Islet precursor cell (in vitro differentiated cells): ENCODE measurements around the gene CRAMP1.

Experiments used
- DNase-seq: peaks from one replicate; pipeline ENCODE4 v3.0.0-alpha.2; 2018

CRAMP1 gene

DNA sequence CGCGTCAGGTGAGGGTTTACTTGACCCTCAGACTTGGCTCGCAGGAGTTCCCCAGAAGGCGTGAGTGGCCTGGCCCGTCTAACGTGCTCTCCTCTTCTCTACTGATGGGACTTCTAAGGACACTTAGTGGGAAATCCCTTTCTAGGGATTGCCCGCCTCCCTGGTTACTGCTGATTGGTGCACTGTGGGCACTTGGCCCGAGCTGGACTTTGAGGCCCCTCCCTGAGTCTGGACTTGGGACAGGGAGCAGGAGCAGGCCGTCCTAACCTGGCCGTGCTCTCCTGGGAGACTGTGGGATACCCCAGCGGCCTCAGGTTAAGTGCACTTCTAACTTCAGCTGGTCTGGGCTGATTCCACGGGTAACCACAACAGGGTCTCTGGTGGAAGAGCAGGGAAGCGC lies 15.0 kb upstream of the CRAMP1 start:
- no peak for DNase-seq

DNA sequence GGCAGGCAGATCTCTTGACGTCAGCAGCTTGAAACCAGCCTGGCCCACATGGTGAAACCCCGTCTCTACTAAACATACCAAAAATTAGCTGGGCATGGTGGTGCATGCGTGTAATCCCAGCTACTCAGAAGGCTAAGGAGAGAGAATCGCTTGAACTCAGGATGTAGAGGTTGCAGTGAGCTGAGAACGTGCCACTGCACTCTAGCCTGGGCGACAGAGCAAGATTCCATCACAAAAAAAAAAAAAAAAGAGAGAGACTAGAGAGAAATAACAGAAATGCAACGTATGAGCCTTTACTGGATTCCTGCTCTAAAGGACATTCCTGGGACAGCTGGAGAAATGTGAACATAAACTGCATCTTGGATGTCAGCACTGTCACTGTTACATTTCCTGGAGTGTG lies 11.1 kb upstream of the CRAMP1 start:
- no peak for DNase-seq

DNA sequence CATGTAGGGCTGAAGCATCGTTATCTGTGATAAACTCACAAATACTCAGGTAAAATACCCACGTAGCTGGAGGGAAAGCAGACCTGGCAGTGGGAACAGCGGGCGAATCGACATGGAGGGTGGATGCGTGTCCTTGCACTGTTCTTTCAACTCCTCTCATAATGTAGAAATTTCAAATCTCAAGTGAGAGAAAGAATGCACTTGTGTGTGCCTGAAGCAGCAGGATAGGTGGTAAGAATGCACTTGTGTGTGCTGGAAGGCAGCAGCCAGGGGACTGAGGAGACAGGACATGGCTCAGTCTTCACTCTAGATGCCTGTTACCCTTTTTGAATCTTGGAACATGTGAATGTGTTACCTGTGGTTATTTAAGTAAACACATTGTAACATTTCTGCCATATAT lies 10.7 kb upstream of the CRAMP1 start:
- no peak for DNase-seq

DNA sequence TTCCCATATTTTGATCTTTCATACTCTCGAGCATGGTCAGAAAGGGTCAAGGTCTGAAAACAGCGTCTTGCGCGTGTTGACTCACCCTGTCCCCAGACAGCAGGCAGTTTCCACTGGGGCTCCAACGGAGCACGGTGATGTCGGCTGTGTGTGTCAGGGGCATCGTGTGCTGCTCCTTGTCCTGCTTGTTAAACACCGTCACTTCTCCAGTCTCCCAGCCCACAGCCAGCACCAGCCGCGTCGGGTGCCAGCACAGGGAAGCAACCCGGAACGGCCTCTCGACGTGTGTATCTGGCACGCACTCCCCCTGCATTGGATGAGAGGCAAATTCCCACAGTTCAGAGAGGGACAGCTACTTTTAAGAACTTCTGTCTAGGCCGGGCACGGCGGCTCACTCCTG lies 9.9 kb upstream of the CRAMP1 start:
- DNase-seq = no peak

DNA sequence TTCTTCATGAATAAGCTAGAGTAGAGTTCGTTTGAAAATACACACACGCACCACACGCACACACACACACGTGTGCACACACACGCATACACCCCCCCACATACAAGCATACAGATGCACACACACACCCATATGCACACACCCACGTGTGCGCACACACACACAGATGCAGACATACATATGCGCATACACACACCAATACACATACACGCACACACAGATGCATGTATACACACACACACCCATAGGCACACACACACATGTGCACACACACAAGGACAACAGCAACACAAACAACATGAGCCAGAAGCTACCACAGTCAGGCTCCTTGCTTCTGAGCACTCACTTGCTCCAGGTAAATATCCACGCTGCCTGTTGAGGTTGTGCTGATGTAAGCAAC lies 5.4 kb upstream of the CRAMP1 start:
- DNase-seq = no peak

DNA sequence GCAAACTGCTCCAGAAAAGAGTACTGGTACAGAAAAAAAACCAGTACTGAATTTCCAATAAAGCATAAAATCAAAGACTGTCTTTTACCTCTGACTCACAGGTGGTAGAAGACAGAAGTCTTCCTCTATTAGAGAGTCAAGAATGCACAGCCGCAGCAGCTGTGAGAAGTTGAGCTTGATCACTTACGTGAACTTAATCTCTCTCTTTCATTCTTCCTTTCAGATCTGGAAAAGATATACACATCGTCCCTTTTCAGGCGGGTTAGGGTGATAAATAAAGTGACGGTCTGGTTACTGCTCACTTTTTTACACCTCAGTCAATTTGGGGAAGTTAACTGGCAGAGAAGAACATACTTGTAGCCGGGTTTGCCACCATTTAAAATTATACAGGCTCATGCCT lies 4.2 kb upstream of the CRAMP1 start:
- no peak for DNase-seq

DNA sequence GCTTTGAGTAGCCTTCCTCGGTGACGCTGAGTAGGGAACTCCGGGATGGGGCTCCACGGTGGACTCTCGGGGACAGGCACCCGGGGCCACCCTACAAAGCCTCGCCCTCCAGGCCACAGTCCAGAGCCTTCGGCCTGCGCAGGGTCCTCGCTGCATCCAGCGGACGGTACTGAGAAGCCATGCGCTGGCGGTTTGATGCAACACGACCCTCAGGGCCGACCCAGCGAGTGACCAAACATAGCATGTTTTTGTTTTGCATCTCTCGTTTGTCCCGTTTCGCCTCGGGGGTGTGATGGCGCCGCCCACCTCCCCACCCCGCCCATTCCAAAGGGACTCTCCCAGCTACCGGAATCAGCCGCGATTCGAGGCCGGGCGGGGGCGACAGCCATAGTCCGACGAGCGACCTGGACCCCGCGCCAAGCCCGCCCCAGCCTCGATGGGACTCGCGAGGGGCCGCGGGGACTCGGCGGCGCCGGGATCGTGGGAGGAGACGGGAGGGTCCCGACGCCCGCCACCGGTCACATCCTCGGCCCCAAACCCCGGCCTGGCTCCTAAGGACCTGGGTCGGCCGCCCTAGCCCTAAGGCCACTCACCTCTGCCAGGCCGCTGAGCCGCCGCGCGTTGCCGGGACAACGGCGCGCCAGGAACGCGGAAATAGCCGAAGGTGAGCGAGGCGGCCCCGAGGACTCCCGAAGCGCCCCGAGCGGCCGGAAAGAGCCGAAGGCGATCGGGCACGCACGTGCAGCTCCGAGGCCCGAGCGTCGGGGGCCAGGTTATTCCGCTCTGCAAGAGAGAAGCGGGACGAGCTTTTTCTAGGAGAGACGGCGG lies 1.9 kb upstream of the CRAMP1 start:
- DNase-seq = peak; percentile 95

DNA sequence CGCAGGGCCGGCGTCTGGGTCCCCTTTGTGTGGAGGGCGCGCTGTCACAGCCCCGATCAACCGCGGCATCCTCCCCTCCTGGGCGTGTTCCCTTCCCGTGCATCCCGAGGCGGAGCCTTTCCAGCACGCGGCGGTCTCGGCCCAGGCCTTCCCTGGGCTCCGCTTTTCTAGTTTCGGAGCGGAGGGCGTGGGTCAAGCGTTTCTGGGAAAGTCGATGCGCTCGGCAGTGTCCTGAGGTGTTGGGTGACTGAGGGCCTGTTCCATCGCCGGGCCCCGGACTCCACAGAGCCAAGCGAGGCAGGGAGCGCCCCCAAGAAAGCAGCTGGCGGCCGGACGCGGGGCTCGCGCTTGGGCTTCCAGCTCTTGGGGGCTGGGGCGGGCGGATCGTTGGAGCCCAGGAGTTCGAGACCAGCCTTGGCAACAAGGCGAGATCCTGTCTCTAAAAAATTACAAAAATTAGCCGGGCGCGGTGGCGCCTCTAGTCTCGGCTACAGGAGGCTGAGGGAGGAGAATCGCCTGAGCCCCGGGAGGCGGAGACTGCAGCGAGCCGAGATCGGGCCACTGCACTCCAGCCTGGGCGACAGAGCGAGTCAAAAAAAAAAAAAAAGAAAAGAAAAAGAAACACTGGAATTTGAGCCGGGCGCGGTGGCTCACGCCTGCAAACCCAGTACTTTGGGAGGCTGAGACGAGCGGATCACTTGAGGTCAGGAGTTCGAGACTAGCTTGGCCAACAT lies 1.1 kb upstream of the CRAMP1 start:
- no peak for DNase-seq

DNA sequence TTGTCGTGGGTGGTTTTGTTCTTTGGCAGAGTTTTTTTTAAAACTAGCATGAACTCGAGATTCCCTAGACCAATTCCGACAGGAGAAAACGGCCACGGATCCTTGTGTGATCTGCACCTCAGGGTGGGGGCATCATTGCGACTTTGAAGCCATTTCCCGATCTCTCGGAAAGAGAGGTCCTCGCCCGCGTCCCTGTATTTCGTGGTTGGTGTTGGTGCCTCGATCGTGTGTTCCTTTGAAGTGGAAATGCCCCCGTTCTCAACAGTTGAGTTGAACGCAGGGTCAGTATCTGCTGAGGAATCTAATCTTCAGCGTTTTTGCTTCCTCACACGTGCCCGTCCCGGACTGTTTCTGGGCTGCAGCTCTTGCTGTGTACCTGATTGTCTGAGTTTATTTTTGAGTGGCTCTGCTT lies 1.1 kb downstream of the CRAMP1 start:
- DNase-seq = no peak

DNA sequence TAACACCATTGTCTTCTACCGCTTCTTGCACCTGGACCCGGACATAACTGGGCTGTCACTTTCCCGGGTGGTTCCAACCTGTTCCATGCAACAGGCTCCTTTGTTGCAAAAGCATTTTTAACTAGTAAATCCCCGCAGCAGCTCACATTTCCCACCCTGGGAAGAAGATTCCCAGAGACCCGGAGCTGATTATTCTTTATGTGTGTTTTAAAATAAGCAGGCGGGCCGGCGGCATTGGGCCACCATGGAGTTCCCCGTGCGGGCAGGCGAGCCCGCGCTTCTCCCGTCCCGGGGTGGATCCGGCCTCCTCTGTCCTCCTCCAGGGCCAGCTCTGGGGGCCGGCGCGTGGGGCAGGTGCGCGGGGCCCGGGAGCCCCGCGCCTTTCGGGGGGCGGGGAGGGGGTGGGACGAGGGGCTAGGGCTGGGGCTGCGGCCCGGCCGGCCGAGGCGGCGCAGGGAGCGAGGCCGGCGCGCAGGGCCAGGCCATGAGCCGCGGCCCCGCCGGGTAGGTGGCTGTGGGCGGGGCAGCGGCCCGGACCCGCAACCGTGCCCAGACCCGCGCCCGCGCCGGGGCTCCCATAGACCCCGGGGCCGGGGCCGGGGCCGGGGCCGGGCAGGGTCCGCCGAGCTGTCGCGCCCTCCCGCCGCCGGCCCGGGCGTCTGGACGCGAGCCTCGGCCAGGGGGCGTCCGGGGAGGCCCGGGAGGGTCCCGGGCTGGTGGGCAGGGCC lies 1.7 kb downstream of the CRAMP1 start:
- DNase-seq = no peak

DNA sequence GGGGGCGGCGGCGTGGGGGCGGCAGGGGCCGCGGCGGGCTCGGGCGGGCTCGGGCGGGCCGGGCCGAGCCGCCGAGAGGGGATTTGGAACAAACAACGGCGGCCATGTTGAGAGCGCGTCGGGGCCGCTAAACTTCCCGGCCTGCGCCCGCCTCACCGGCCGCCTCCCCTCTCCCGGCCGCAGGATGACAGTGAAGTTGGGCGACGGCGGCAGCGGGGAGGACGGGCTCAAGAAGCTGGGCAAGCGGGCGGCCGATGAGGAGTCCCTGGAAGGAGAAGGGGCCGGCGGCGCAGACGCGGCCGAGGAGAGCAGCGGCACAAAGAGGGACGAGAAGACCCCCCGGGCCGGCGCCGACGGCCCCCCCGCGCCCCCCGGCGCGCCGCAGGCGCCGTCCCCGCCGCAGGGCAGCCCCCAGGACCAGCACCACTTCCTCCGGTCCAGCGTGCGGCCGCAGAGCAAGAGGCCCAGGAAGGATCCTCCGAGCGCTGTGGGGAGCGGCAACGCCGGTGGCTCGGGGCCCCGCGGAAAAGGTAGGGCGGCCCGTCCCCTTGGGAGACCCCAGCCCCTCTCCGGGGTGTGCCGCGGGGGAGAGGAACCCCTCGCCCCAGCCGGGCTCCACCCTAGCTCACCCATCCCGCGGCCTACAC lies 2.4 kb downstream of the CRAMP1 start:
- DNase-seq = no peak

DNA sequence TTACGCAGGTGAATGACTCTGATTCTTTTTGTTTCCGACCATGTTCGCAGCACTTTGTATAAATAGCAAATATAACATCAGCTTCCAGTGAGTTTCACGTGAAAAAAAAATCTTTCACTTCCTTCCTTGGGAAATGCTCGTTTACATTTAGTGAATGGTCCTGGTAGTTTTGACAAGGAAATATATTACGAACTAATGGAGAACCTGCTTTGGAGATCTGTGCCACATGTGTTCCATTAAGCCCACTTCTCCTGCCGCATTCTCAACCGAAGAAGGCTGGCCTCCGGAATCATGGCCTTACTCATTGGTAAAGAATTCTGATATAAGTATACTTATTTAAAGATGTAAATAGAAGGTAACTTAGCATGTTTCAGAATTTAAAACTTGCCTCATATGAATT lies 3.6 kb downstream of the CRAMP1 start:
- DNase-seq = no peak

DNA sequence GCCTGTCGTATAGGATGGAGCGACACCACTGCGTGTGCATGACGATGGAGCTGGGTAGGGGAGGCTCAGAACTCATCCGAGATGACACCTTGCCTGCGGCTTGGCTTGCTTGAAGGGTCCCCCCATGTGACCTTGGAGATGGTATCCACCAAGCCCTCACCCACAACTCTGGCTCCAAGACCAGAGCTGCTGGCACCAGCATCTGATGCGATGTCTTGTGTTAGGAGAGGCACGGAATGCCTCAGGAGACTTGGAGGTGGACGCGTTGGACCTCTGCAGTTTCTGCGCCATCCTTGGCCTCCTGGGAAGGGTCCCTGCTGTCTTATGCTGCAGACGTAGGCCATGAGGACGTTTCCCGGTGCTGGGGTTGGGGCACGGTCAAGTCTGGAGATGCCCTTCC lies 7.8 kb downstream of the CRAMP1 start:
- DNase-seq = no peak

DNA sequence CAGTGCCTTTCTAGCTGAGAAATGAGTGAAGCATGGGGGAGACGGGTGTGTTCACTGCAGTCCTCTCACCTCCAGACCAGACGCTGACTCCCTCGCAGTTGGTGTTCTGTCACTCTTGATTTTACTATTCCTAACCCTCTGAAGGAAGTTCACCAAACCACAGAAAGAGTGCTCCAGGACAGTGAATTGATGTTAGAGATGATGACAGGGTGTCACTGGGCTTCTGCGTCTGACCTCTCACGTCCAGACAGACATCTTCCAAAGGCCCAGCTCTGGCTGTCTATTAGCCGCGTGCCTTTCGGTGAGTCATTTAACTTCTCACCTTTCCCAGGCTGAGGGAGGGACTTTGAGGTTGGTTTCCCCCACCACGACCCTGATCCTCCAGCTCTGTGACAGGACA lies 8.2 kb downstream of the CRAMP1 start:
- peak; percentile 68 for DNase-seq

DNA sequence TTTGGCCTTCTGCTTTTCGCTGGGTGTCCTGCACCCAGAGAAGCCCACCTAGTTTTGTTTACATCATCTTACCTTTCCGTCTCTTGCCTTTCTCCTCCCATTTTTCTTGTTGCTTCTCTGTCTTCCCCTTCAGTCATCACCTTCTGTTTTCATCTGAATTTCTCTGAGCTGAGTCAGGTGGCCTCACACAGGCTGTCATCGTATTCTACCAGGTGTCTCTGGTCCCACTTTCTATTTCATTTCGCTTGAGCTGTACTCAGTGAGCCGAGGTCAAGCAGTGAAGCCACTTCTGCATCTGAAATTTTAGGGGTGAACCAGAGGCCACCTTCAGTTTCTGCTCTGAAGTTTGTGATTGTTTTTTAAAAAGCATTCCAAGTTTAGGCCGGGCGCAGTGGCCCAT lies 9.7 kb downstream of the CRAMP1 start:
- DNase-seq = no peak

DNA sequence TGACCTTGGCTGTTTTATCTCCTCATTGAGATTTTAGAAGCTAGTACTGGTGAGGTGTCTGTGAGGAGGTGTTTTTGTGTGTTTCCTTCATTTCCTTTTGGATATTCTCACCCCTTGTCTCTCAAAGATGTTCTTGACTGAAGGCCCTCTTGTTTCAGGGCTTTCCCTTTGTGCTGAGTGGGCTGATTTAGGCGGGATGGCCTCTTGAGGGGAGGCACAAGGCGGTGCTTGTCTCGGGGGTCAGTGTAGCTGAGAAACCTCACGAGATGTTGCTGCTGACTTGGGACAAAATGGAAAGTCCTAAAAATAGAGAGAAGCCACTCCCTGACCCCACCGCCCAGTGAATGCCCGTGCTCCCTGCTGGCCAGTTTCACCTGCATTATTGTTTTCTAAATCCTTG lies 14.2 kb downstream of the CRAMP1 start:
- DNase-seq = no peak

DNA sequence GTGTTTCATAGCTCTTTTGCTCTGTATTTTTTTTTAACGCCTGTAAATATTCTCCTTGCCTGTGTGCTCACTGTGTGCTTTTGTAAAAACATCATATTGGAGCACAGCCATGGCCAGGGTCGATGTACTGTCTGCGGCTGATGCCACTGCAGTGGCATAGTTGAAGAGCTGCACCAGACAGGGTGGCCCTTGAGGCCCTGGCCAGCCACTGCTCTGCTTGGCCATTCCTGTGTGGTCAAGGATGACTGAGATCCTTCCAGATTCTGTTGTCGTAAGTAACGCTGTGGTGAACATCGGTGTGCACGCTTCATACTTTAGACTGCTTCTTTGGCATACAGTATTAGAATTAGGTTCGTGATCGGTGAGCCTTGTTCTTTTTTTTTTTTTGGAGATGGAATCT lies 14.6 kb downstream of the CRAMP1 start:
- no peak for DNase-seq

DNA sequence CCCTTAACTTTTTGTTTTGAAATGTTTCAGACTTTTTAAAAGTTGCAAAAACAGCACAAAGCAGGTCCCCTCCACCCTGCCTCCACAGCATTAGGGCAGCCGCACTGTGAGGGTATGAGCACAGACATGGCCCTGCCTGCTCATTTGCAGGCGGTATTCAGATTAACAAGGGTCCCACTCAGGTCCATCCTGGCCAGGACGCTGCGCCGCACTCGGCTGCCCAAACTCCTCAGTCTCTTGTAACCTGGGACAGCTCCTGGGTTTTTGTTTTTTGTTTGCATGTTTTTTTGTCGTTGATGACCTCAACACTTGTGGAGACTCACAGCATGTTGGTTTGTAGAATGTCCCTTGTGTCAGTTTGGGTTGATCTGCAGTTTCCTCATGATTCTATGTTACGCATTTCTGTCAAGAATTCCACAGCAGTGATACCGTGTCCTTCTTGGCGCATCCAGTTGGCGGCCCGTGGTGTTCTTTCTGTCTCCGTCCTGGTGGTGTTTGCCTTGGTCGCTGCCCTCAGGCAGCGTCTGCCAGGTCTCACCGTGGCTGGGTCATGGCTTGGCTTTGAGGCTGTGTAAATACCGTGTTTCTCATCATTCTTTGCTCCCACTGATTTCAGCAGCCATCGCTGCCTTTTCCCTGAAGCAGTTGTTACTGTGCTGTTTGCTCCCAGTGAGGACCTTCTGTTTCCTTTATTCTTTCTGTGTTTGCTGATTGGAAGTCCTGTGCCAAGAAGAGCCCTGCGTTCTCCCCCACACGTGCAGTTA lies 18.5 kb downstream of the CRAMP1 start:
- no peak for DNase-seq

DNA sequence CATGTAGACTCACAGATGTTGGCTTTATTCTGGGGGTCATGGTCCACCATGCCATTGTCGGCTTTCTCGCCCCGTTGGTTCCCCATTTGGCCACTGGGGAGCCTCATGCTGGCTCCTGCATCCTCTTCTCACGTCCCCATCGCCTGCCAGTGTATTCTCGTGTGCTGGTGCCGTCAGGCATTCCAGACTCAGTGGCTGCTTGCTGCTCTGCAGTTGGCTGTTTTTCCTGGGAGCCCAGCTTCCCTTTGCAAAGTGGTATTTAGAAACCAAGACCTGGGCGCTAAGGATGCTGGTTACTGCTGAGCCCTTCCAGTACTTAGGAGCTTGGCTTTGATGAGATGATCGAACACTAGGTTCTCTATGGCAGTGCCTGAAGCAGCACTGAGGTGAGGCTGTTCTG lies 19.1 kb downstream of the CRAMP1 start:
- DNase-seq = no peak

DNA sequence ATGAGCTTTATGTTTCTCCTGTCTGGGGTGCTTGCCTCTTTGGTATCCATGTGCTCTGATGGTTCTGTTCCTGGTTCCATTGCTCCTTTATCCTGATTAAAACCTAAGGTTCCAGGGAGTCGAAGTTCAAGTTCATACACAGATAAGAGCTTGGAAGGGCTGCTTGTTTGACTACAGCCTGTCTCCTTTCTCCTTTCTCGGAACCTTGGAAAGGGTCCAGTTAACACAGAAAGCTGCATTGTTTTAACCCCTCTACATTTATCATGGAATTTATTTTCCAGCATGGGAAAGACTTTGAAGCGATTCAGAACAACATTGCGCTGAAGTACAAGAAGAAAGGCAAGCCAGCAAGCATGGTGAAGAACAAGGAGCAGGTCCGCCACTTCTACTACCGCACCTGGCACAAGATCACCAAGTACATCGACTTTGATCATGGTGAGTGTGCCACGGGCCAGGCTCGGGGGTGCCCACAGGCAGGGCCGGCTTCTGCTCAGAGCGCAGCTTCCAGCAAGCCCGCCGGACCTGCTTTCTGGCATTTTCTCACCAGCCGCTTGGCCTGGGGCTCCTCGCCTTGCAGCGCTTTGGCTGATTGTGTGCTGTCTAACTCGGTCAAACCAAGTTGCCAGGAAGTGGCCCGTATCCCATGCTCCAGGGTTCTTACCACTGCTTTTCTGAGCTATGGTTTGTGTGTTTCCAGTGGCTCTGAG lies 19.9 kb downstream of the CRAMP1 start:
- no peak for DNase-seq

DNA sequence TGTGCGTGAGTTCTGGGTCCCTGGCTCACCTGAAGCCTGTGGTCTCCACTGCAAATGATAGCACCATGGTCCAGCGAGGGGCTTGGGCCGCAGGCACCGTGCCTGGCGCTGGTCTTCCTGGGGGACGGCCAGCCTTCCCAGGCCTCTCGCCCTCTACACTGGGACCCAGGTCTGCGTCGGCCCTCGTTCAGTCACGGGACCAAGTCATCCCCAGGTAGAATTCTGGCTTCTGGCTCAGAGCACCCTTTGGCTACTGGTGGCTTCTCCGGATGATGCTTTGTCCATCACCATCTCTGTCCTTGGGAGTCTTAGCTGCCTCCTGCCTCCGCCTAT lies 20.4 kb downstream of the CRAMP1 start:
- DNase-seq = no peak

DNA sequence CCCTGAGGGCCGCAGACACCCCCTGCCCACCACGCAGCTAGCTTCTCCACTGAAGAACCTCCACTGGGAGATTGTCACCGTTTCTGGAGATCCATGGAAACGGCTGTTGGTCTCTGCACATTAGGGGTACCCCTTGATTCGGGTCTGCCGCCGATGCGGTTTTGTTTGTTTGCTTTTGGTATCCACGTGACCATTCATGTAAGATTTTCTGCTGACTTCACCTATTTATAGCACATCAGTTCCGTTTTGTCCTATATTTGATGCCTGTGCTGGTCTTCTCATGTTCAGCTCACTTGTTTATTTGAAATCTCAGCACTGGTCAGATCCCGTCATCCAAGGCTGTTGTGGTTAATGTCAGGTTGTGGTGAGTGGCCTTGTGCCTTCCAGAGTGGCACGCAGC lies 21.1 kb downstream of the CRAMP1 start:
- DNase-seq = no peak
